Fibroblast of lung (primary cell): ENCODE measurements around the gene HEATR1. TPM values are rescaled to one million over a fixed set of nuclear protein-coding genes. Genes with fewer than 3 reads are reported as not detected.

Source experiments
- DNase-seq, 2 donors: peaks; one replicate each; pipeline versions ENCODE4 v3.0.0 to v3.0.0-alpha.2; 2010; ENCODE audit warnings: low read depth in 2 of 2
- H2AFZ ChIP-seq: 2 replicates; pipeline ENCODE4 v1.5.1; 2012; ENCODE audit warnings: low read length, control low read depth, inconsistent platforms
- H3K27ac ChIP-seq: 2 replicates; pipeline ENCODE4 v1.5.1; 2011; ENCODE audit warnings: low read length, control low read depth; ENCODE audit not compliant: insufficient read depth
- H3K27me3 ChIP-seq: 2 replicates; pipeline ENCODE4 v1.5.1; 2011; ENCODE audit warnings: mild to moderate bottlenecking, low read length; ENCODE audit not compliant: control insufficient read depth, insufficient read depth
- H3K36me3 ChIP-seq: 2 replicates; pipeline ENCODE4 v1.5.1; 2011; ENCODE audit warnings: low read length; ENCODE audit not compliant: control insufficient read depth, insufficient read depth
- H3K4me1 ChIP-seq: 2 replicates; pipeline ENCODE4 v1.5.1; 2011; ENCODE audit warnings: low read length; ENCODE audit not compliant: control insufficient read depth, insufficient read depth; ENCODE audit errors: extremely low read depth
- H3K4me2 ChIP-seq: 2 replicates; pipeline ENCODE4 v1.5.1; 2011; ENCODE audit warnings: low read length, control low read depth; ENCODE audit not compliant: insufficient read depth; ENCODE audit errors: extremely low read depth
- H3K4me3 ChIP-seq, 4 experiments: fragments of 200-600 bp in 1 of 4; sonication (generic) in 1 of 4; replicated peaks in 1 of 4; 2 replicates each; pipeline ENCODE4 v1.5.1; 2011 to 2016; ENCODE audit warnings: low read length in 4 of 4, low read depth in 3 of 4, mild to moderate bottlenecking in 3 of 4, control low read depth in 2 of 4, inconsistent platforms in 1 of 4, mixed read lengths in 1 of 4; ENCODE audit not compliant: insufficient read depth in 1 of 4; ENCODE audit errors: control extremely low read depth in 1 of 4
- H3K79me2 ChIP-seq: 2 replicates; pipeline ENCODE4 v1.5.1; 2012; ENCODE audit warnings: mild to moderate bottlenecking, low read length, inconsistent platforms; ENCODE audit not compliant: control insufficient read depth, insufficient read depth
- H3K9ac ChIP-seq: 2 replicates; pipeline ENCODE4 v1.5.1; 2011; ENCODE audit warnings: mild to moderate bottlenecking, low read length, control low read depth; ENCODE audit not compliant: insufficient read depth
- H3K9me3 ChIP-seq: 2 replicates; pipeline ENCODE4 v1.5.1; 2012; ENCODE audit warnings: low read depth, low read length; ENCODE audit not compliant: control insufficient read depth, insufficient read depth
- H4K20me1 ChIP-seq: 2 replicates; pipeline ENCODE4 v1.5.1; 2011; ENCODE audit warnings: low read length; ENCODE audit not compliant: control insufficient read depth, insufficient read depth; ENCODE audit errors: extremely low read depth
- CTCF ChIP-seq, 2 donors: IDR thresholded peaks in 1 of 2; conservative IDR thresholded peaks in 1 of 2; 1 replicate in 1 of 2; 2 replicates in 1 of 2; pipeline ENCODE4 v1.5.1; 2011 to 2012; ENCODE audit warnings: low read length in 2 of 2, control low read depth in 1 of 2, inconsistent platforms in 1 of 2, low read depth in 1 of 2, mild to moderate bottlenecking in 1 of 2
- EZH2 ChIP-seq: IDR thresholded peaks from 2 replicates; pipeline ENCODE4 v1.5.1; 2012; ENCODE audit warnings: low read length, control low read depth, mild to moderate bottlenecking; ENCODE audit errors: missing control alignments
- polyA plus RNA-seq, 2 donors: library from polyadenylated mRNA; depleted of rRNA in 1 of 2; stranded (reverse) in 1 of 2; unstranded in 1 of 2; fragments of >200 nt; gene quantifications; 2 replicates each; pipeline ENCODE4 v1.2.1, GENCODE V29; 2011 to 2012; ENCODE audit warnings: missing spikeins in 1 of 2
- total RNA-seq: library from RNA; depleted of rRNA; stranded (reverse); fragments of >200 nt; gene quantifications from 2 replicates; pipeline ENCODE4 v1.2.1, GENCODE V29; 2014

HEATR1 gene
- total and polyA plus RNA-seq, 2 donors (not counting 1 experiment from before 2014, with no cell fraction given) = 18.0 to 28.7 TPM

GRCh38 chr1:236550961-236551851 lies 53.1 kb downstream of the HEATR1 start:
- H3K27me3 ChIP-seq = no peaks in the 10 kb centered on the region
- no peak overlapping the region for H3K9ac ChIP-seq
- no peak overlapping the region for H3K4me2 ChIP-seq
- TF ChIP-seq CTCF (conservative IDR thresholded peaks at IDR 0.05 in 1 of 2, IDR thresholded peaks at IDR 0.05 in 1 of 2; ENCODE audit: low read depth in 1 of 2, low read length in 2 of 2) (no peak), EZH2 (no peak)
- DNase-seq = no peak
- no peak overlapping the region for H3K27ac ChIP-seq
- H3K4me1 ChIP-seq = no peaks in the 10 kb centered on the region
- H2AFZ ChIP-seq = no peak overlapping the region
- no peak overlapping the region for H3K4me3 ChIP-seq
- H4K20me1 ChIP-seq = no peaks in the 10 kb centered on the region
- peaks cover 16% of the 10 kb centered on the region for H3K36me3 ChIP-seq
- H3K79me2 ChIP-seq = no peaks in the 10 kb centered on the region
- no peaks in the 10 kb centered on the region for H3K9me3 ChIP-seq

GRCh38 chr1:236548452-236548851 lies 55.9 kb downstream of the HEATR1 start:
- no peak overlapping the region for H3K27ac ChIP-seq
- H3K4me3 ChIP-seq = no peak overlapping the region
- no peak overlapping the region for H3K9ac ChIP-seq
- no peaks in the 10 kb centered on the region for H3K9me3 ChIP-seq
- H3K79me2 ChIP-seq = no peaks in the 10 kb centered on the region
- TF ChIP-seq CTCF (conservative IDR thresholded peaks at IDR 0.05 in 1 of 2, IDR thresholded peaks at IDR 0.05 in 1 of 2; ENCODE audit: low read depth in 1 of 2, low read length in 2 of 2) = no peak
- TF ChIP-seq EZH2 = no peak
- H2AFZ ChIP-seq = no peak overlapping the region
- H3K36me3 ChIP-seq = peaks cover 19% of the 10 kb centered on the region
- H3K27me3 ChIP-seq = no peaks in the 10 kb centered on the region
- no peak overlapping the region for H3K4me2 ChIP-seq
- no peaks in the 10 kb centered on the region for H3K4me1 ChIP-seq
- no peak for DNase-seq
- no peaks in the 10 kb centered on the region for H4K20me1 ChIP-seq

GRCh38 chr1:236545621-236546169 lies 58.6 kb downstream of the HEATR1 start:
- H2AFZ ChIP-seq = no peak overlapping the region
- no peak for DNase-seq
- H3K27ac ChIP-seq = no peak overlapping the region
- H3K9me3 ChIP-seq = no peaks in the 10 kb centered on the region
- no peaks in the 10 kb centered on the region for H4K20me1 ChIP-seq
- no peaks in the 10 kb centered on the region for H3K79me2 ChIP-seq
- peaks cover 21% of the 10 kb centered on the region for H3K36me3 ChIP-seq
- no peak overlapping the region for H3K4me2 ChIP-seq
- TF ChIP-seq CTCF (conservative IDR thresholded peaks at IDR 0.05 in 1 of 2, IDR thresholded peaks at IDR 0.05 in 1 of 2; ENCODE audit: low read depth in 1 of 2, low read length in 2 of 2) (no peak), EZH2 (no peak)
- no peak overlapping the region for H3K9ac ChIP-seq
- H3K4me3 ChIP-seq = no peak overlapping the region
- no peaks in the 10 kb centered on the region for H3K4me1 ChIP-seq
- no peaks in the 10 kb centered on the region for H3K27me3 ChIP-seq
